GM12801 (cell line): ENCODE measurements around the gene FOXA3.

ENCODE experiments used
- CTCF ChIP-seq: IDR thresholded peaks from one replicate; pipeline ENCODE4 v1.5.1; 2011; ENCODE audit warnings: control low read depth; ENCODE audit not compliant: insufficient read length; ENCODE audit errors: extremely low read depth

The FOXA3 gene

GRCh38 chr19:45819769-45820168, 44.4 kb upstream of the FOXA3 start:
- no peak for TF ChIP-seq CTCF

GRCh38 chr19:45820413-45821102, 43.6 kb upstream of the FOXA3 start:
- no peak for TF ChIP-seq CTCF

- TF ChIP-seq CTCF: no peak
Observed at GRCh38 chr19:45821103-45821521, 43.0 kb upstream of the FOXA3 start.

GRCh38 chr19:45821570-45821969, 42.6 kb upstream of the FOXA3 start:
- TF ChIP-seq CTCF: no peak

GRCh38 chr19:45822716-45823115, 41.4 kb upstream of the FOXA3 start:
- no peak for TF ChIP-seq CTCF

GRCh38 chr19:45823182-45823581, 40.9 kb upstream of the FOXA3 start:
- TF ChIP-seq CTCF: no peak

GRCh38 chr19:45824041-45824471, 40.1 kb upstream of the FOXA3 start:
- TF ChIP-seq CTCF: no peak
